ENCODE data around the gene IRAK1. TPM values are rescaled to one million over a fixed set of nuclear protein-coding genes. Genes with fewer than 3 reads are reported as not detected.

The IRAK1 gene
- total and polyA plus RNA-seq, 2 of the 13 experiments (the other 11 are each of a cell fraction or from before 2014, with no cell fraction given), result 57.7 to 77.3 TPM

GRCh38 chrX:154058214-154058997, 38.7 kb upstream of the IRAK1 start:
- Histone ChIP-seq H3K4me2 (ENCODE audit: low read depth, low read length) (no peak overlapping the region), H3K36me3 (replicated peaks in 1 of 2; ENCODE audit: control insufficient read depth in 1 of 2, insufficient read depth in 2 of 2, low read length in 2 of 2) (peaks cover 0 to 17% of the 10 kb centered on the region in 2 experiments; a peak in 3 of 5 replicates), H3K27ac (ENCODE audit: extremely low read length, insufficient read depth, low read length) (no peak overlapping the region), H3K4me3 (replicated peaks in 1 of 3; ENCODE audit: insufficient read depth in 1 of 3, low read depth in 2 of 3, low read length in 3 of 3) (no peak overlapping the region), H4K20me1 (ENCODE audit: insufficient read depth, low read length) (no peaks in the 10 kb centered on the region), H3K79me2 (ENCODE audit: insufficient read depth, low read length) (peaks cover 32% of the 10 kb centered on the region), H2AFZ (ENCODE audit: low read length) (no peak overlapping the region), H3K27me3 (ENCODE audit: control insufficient read depth in 1 of 2, insufficient read depth in 2 of 2, low read length in 2 of 2) (no peaks in the 10 kb centered on the region), H3K9me3 (ENCODE audit: low read length) (no peaks in the 10 kb centered on the region), H3K9ac (ENCODE audit: insufficient read depth, low read depth, low read length) (no peak overlapping the region), H3K4me1 (ENCODE audit: insufficient read depth, low read length) (peaks cover 33% of the 10 kb centered on the region)
- CTCF ChIA-PET (ENCODE audit: low intra/inter-chr PET ratio, low total read pairs), result no interaction called here
- in situ Hi-C loops (cut with HindIII; ENCODE audit: extremely low pct_ligation_motif_present, low pct_unique_long_range_greater_than_20kb) (no loop called here), intact Hi-C loops (cut with micrococcal nuclease; ENCODE audit: unreplicated experiment) (no loop called here)
- POLR2A ChIA-PET, result no interaction called here
- TF ChIP-seq MTA3 (CRISPR knock-in tag; IDR thresholded peaks at IDR 0.05) (no peak), TBL1XR1 (IDR thresholded peaks at IDR 0.05; ENCODE audit: borderline replicate concordance, low read length, partially characterized antibody) (no peak), PCBP2 (optimal IDR thresholded peaks at IDR 0.05; ENCODE audit: low read depth, low read length, poor library complexity, severe bottlenecking) (no peak), ZNF34 (CRISPR knock-in tag; IDR thresholded peaks at IDR 0.05; ENCODE audit: borderline replicate concordance) (no peak), RCOR2 (CRISPR knock-in tag; IDR thresholded peaks at IDR 0.05) (no peak), NFRKB (IDR thresholded peaks at IDR 0.05) (no peak)
- DNase-seq (ENCODE audit: low spot score) (no peak), ATAC-seq (no peak), FAIRE-seq (no peak)
- WGBS (ENCODE audit: low lambda C conversion rate), result 100% methylated on average over 2 of the region's 11 CpGs
- BruUV-seq (replicated peaks), result no TSS peak

- no peaks in the 10 kb centered on the region for H4K20me1 ChIP-seq (ENCODE audit: insufficient read depth, low read length)
- no TSS peak for BruUV-seq (replicated peaks)
- no peaks in the 10 kb centered on the region for H3K27me3 ChIP-seq (ENCODE audit: control insufficient read depth in 1 of 2, insufficient read depth in 2 of 2, low read length in 2 of 2)
- ChIA-PET CTCF (ENCODE audit: low intra/inter-chr PET ratio, low total read pairs) (no interaction called here), POLR2A (no interaction called here)
- ATAC-seq (peak; percentile 60), DNase-seq (ENCODE audit: low spot score) (peak; percentile 13), FAIRE-seq (no peak)
- intact Hi-C loops (cut with micrococcal nuclease; ENCODE audit: unreplicated experiment) (loop anchor here (2.0 kb wide), 1 partner anchor 37 kb away; no protein-coding TSS in a partner anchor), in situ Hi-C loops (cut with HindIII; ENCODE audit: extremely low pct_ligation_motif_present, low pct_unique_long_range_greater_than_20kb) (no loop called here)
- H3K9ac ChIP-seq (ENCODE audit: insufficient read depth, low read depth, low read length), result no peak overlapping the region
- H3K27ac ChIP-seq (ENCODE audit: extremely low read length, insufficient read depth, low read length), result peak overlapping the region; percentile 71
- peaks cover 0 to 17% of the 10 kb centered on the region in 2 experiments; a peak in 3 of 5 replicates for H3K36me3 ChIP-seq (replicated peaks in 1 of 2; ENCODE audit: control insufficient read depth in 1 of 2, insufficient read depth in 2 of 2, low read length in 2 of 2)
- H2AFZ ChIP-seq (ENCODE audit: low read length), result no peak overlapping the region
- H3K4me1 ChIP-seq (ENCODE audit: insufficient read depth, low read length), result peaks cover 33% of the 10 kb centered on the region
- H3K9me3 ChIP-seq (ENCODE audit: low read length), result no peaks in the 10 kb centered on the region
- H3K79me2 ChIP-seq (ENCODE audit: insufficient read depth, low read length), result peaks cover 32% of the 10 kb centered on the region
- H3K4me2 ChIP-seq (ENCODE audit: low read depth, low read length), result no peak overlapping the region
- WGBS (ENCODE audit: low lambda C conversion rate), result no CpG with 5 or more reads among the region's 1 CpG
- H3K4me3 ChIP-seq (replicated peaks in 1 of 3; ENCODE audit: insufficient read depth in 1 of 3, low read depth in 2 of 3, low read length in 3 of 3), result no peak overlapping the region
- TF ChIP-seq ZNF644 (CRISPR knock-in tag; IDR thresholded peaks at IDR 0.05; ENCODE audit: low read depth) (0 out of 2 replicates have a peak, but pooled peaks have one; percentile 42), HES4 (CRISPR knock-in tag; IDR thresholded peaks at IDR 0.05; ENCODE audit: borderline replicate concordance) (no peak), MAFK (conservative IDR thresholded peaks at IDR 0.05 in 1 of 2, IDR thresholded peaks at IDR 0.05 in 1 of 2; ENCODE audit: low read length in 2 of 2) (no peak), ARNT (IDR thresholded peaks at IDR 0.05) (no peak), IRF2 (CRISPR knock-in tag; IDR thresholded peaks at IDR 0.05) (no peak), FOSL2 (CRISPR knock-in tag; IDR thresholded peaks at IDR 0.05) (peak; percentile 57; the same call in 1 of the 2 replicates)
Measured at GRCh38 chrX:154057791-154058190, 38.1 kb upstream of the IRAK1 start.

All from HepG2 (cell line).